ENCODE measurements around the gene FGG. TPM values are rescaled to one million over a fixed set of nuclear protein-coding genes. Genes with fewer than 3 reads are reported as not detected.
A peak's percentile ranks its signal among the peaks of the same experiment; 100 is the strongest.

The FGG gene
- total and polyA plus RNA-seq, 2 of the 13 experiments (the other 11 are each of a cell fraction or from before 2014, with no cell fraction given) = 1,037 to 2,423 TPM

GRCh38 chr4:154617820-154618317 is 5.4 kb upstream of the FGG start (continued):
- peak; percentile 98 for TF ChIP-seq SKIL (CRISPR knock-in tag; IDR thresholded peaks at IDR 0.05; ENCODE audit: borderline replicate concordance)
- 0 out of 2 replicates have a peak, but pooled peaks have one; percentile 39 for TF ChIP-seq KIAA2018 (CRISPR knock-in tag; IDR thresholded peaks at IDR 0.05; ENCODE audit: borderline replicate concordance)
- peak; percentile 49; the same call in 1 of the 2 replicates for TF ChIP-seq ETV6 (CRISPR knock-in tag; conservative IDR thresholded peaks at IDR 0.05)
- TF ChIP-seq ZNF570 (CRISPR knock-in tag; IDR thresholded peaks at IDR 0.05; ENCODE audit: borderline replicate concordance) = no peak
- TF ChIP-seq MXD3 (CRISPR knock-in tag; IDR thresholded peaks at IDR 0.05) = no peak
- TF ChIP-seq HOXA7 (CRISPR knock-in tag; IDR thresholded peaks at IDR 0.05) = no peak
- no peak for TF ChIP-seq ZNF101 (CRISPR knock-in tag; IDR thresholded peaks at IDR 0.05; ENCODE audit: borderline replicate concordance, low read depth)
- no peak for TF ChIP-seq ZNF605 (CRISPR knock-in tag; IDR thresholded peaks at IDR 0.05)
- TF ChIP-seq HNF4G (IDR thresholded peaks at IDR 0.05; ENCODE audit: borderline replicate concordance, low read depth, low read length) = peak; percentile 99
- peak; percentile 78 for TF ChIP-seq HNF4G (CRISPR knock-in tag; IDR thresholded peaks at IDR 0.05; ENCODE audit: borderline replicate concordance, low read depth)
- peak; percentile 99 for TF ChIP-seq NFKBIZ (CRISPR knock-in tag; IDR thresholded peaks at IDR 0.05)
- TF ChIP-seq JUND (CRISPR knock-in tag; IDR thresholded peaks at IDR 0.05) = peak; percentile 85; the same call in 1 of the 2 replicates
- peak; percentile 34; the same call in 1 of the 2 replicates for TF ChIP-seq ZNF543 (CRISPR knock-in tag; IDR thresholded peaks at IDR 0.05)
- peak; percentile 98 for TF ChIP-seq TBL1XR1 (IDR thresholded peaks at IDR 0.05; ENCODE audit: borderline replicate concordance, low read length, partially characterized antibody)
- no peak for TF ChIP-seq ARNT2 (CRISPR knock-in tag; IDR thresholded peaks at IDR 0.05; ENCODE audit: low read depth)
- TF ChIP-seq HOXA3 (CRISPR knock-in tag; IDR thresholded peaks at IDR 0.05) = peak; percentile 72
- TF ChIP-seq ZNF737 (CRISPR knock-in tag; IDR thresholded peaks at IDR 0.05; ENCODE audit: borderline replicate concordance) = no peak
- TF ChIP-seq STAT5B (CRISPR knock-in tag; IDR thresholded peaks at IDR 0.05) = peak; percentile 93
- no peak for TF ChIP-seq ZNF562 (CRISPR knock-in tag; IDR thresholded peaks at IDR 0.05; ENCODE audit: borderline replicate concordance)
- TF ChIP-seq ZNF629 (CRISPR knock-in tag; conservative IDR thresholded peaks at IDR 0.05) = peak; percentile 50; the same call in 1 of the 2 replicates
- TF ChIP-seq SOX5 (CRISPR knock-in tag; IDR thresholded peaks at IDR 0.05; ENCODE audit: borderline replicate concordance) = peak; percentile 98

All from HepG2 (cell line).